ENCODE data around the gene SUSD3.
"Not testable (repeated sequence)": the region's sequence is repeated elsewhere in the genome, so short reads cannot be mapped to it uniquely, and the experiment has no call there.

SUSD3 gene

GRCh38 chr9:93111001-93111370, 52.5 kb downstream of the SUSD3 start:
- DNase-seq (ENCODE audit: low spot score) = no peak

- DNase-seq (ENCODE audit: low spot score) = no peak
Measured at GRCh38 chr9:93111371-93112115, 53.0 kb downstream of the SUSD3 start.

GRCh38 chr9:93112116-93112863, 53.8 kb downstream of the SUSD3 start:
- no peak for DNase-seq (ENCODE audit: low spot score)

- DNase-seq (ENCODE audit: low spot score) = no peak
Measured at GRCh38 chr9:93112864-93113389, 54.4 kb downstream of the SUSD3 start.

GRCh38 chr9:93114169-93114983, 55.9 kb downstream of the SUSD3 start:
- DNase-seq (ENCODE audit: low spot score) = no peak

DNA sequence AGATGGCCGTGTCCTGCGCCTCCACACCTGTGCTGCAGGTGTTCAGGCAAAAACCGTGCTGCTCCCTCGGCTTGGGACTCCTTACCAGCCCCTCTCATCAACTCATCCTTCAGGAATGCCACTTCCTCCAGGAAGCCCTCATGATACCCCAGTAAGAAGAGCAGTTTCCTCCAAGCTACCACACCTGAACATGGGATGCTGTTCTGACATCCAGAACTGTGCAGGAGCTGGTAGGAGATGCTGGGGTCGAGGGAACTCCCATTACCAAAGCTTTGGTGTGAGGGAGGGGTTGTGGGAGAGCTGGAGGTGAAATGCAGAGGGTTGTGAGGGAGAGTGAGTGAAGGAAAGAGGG, 56.5 kb downstream of the SUSD3 start:
- DNase-seq (ENCODE audit: low spot score) = no peak

- no peak for DNase-seq (ENCODE audit: low spot score)
Measured at GRCh38 chr9:93115486-93116071, 57.1 kb downstream of the SUSD3 start.

DNA sequence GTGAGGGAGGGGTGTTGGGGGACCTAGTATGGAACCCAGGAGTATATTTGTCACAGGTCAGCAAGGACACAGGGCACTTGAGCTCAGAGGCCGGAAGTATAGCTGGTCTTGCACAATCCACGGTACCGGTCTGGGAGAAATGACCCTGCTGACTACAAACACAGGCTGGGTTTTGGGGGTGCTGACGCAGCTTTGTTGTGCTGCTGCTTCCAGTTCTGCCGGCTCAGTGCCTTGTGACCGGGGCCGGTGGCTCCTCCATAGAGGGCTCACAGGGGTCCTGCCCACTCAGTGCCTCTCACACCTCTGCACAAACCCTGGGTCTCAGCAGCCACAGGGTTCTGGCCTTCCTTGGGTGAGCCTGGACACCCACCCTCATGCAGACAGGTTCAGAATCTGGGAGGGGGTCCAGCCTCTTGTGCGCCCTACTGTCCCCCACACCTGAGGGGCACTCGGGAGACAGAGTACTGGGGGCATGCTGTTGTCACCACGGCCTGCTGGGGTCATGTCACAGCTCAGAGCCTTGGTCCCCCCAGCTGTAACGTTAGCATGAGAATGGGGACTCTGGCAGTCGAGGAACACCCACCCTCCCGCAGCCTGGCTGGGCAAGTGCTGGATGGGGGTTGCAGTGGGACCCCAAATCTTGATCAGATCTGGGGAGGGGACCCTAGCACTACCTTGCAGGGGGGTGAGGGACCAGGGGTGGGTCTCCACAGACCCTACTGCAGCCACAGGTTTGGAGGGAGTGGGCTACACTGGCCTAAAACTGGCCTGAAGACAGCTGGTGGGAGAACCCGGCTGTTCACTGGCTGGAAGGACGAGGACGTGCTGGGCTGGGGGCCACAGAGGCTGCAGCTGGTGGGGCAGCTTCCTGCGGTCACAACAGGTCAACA, 57.8 kb downstream of the SUSD3 start:
- DNase-seq (ENCODE audit: low spot score) = peak; percentile 44

DNA sequence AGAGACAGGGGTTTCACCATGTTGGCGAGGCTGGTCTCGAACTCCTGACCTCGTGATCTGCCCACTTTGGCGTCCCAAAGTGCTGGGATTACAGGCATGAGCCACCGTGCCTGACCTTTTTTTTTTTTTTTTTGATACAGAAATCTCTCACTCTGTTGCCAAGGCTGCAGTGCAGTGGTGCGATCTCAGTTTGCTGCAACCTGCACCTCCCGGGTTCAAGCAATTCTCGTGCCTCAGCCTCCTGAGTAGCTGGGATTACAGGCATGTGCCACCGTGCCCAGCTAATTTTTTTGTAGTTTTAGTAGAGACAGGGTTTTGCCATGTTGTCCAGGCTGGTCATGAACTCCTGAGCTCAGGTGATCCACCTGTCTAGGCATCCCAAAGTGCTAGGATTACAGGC, 59.0 kb downstream of the SUSD3 start:
- not testable (repeated sequence) for DNase-seq (ENCODE audit: low spot score)

DNA sequence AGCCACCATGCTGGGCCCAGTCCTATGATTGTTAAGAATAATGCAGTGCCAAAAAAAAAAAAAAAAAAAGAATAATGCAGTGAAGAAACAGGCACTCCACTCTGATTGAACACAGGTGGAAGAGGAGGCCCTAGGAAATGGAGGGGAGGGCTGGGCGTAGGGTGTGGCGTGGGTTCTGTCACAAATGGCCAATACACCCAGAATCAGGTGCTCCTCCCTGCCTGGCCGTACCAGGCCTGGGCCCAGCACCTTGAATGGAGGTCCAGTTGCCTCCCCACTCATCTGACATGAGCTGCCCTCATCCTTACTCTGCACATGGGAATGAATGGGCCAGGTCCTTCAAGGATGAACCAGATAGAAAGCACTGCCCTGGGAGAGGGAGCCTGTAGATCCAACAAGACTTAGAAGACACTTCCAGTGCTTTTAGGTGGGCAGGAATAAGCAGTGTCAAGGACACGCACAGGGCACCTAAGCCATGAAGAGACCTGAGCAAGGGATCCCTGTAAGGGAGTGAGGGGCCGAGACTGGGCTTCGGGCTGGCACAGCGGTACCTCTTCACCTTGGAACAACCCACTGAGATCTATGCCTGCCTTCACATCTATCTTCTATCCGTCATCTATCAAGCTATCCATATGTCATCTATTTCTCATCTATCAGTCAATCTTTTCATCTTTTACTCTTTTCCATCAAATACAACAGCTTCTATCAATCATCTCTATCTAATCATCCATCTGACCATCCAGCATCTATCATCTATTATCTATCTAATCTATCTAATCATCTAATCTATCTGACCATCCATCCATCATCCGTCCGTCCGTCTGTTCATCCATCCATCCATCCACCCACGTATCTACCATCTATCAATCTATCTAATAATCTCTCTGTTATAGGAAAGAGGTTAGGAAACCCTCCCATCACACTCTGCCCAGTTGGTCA, 59.7 kb downstream of the SUSD3 start:
- no peak for DNase-seq (ENCODE audit: low spot score)

DNA sequence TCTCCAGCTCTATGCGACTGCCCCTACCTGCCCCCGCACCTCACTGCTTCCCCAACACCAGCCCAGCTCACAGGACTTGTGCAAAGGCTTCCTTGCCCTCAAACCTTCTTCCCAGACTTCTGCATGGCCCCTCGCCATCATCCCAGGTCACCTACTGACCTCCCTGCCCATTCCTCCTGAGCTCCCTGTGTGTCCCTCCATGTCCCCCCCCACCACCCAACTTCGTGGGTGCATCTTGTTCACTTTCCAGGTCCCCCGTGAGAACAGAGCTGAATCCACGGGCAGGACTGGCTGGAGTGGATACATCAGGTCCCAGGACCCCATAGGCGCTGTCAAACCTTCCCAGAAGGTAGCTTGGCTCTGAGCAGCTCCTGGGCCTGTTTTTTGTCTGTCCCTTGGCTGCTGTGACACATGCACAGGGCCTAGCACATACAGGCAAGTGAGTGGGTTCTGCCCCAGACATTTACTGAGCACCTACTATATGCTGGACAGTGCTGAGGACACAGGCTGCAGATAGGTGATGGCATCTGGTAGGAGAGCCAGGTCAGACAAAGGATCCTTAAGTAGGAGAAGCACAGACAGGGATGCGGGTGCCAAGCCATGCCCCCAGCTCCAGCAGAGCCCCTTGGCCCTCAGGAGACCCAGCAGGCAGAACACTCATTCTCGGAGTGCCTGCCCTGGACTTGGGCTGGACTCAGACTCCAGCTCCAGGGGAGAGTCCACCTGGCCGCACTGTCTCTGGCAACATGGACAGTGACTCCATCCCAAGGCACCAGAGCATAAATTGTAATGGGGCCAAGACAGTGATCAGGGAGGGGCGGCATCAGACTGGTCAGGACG, 60.6 kb downstream of the SUSD3 start:
- DNase-seq (ENCODE audit: low spot score) = no peak

GRCh38 chr9:93119703-93119952, 61.1 kb downstream of the SUSD3 start:
- DNase-seq (ENCODE audit: low spot score) = no peak

DNA sequence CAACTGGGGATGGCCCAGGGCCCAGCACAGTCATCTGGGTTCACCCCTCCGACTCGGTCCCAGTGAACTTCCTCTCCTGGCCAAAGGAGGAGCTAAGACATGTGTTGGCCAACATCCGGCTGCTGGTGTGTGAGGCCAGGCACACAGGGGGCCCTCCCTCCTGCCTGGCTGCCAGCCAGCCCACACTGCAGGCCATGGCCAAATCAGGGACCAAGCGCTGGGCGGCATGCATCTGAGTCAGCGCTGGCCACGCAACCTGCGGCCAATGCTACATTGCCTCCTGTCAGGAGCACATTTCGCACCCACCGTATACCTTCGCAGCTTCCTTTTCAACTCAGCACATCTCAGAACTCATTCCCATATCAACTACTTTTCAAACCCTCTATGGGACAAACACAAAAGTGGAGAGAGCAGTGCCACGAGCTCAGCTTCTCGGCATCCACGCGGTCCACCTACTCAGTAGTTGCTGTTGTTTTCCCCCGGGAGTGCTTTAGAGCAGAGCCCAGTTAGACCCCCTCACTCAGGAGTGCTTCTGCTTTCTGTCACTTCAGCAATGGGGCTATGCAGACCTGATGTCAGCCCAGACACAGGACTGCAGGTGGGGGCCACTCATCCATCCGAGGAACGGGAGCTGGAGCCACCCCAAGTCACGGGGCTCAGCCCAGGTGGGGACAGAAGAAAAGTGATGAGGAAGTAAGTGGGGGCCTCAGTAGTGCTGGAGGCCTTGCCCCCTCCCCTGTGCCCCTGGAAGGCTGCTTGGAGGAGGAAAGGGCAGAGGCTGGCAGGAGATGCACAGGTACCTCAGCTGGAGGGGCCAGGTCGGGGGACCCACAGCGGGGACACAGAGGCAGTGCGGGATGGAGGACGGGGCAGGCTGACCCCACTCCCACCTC, 61.7 kb downstream of the SUSD3 start:
- peak; percentile 74 for DNase-seq (ENCODE audit: low spot score)

- no peak for DNase-seq (ENCODE audit: low spot score)
Measured at GRCh38 chr9:93120846-93121315, 62.4 kb downstream of the SUSD3 start.

DNA sequence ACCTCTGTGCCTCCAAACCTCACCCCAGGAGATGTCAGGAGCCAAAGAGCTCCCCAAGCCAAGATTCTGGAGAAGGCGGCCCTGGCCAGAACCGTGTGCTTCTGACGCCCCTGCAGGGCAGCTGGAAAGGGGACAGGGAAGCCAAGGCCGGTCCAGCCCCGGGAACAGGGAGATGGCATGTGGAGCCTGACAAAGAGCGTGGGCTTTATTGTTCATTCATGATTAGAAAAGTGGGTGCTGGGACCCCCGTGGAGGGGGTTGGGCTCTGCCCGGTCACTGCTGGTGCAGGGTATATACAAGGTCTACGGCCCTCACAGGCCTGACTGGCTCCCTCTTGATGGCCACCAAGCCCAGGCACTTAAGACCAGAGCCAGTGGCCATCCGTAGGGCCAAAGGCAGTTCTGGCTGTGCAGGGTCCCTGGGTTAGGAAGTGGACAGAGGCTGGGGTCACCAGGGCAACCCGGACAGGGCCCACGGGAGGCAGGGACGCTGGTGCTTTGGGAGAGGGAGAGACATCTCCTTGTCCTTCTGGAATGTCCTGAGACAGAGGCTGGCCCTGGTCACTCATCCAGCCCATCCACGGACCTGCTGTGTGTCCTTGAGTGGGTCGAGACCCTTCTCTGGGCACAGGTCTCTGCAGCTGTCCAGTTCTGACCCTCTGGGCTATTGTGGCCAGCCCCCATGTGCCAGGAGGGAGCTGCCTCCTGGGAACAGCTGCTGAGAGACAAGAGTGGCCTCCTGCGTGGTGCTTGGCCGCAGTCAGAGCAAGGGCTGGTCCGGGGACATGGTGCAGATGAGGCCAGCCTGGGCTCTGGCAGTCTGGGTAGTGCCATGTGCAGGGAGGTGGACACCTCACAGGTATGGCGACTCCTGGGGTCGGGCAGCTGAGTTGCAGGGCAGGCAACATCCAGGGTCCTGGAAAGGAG, 63.1 kb downstream of the SUSD3 start:
- DNase-seq (ENCODE audit: low spot score) = no peak

GRCh38 chr9:93122721-93123221, 64.3 kb downstream of the SUSD3 start:
- no peak for DNase-seq (ENCODE audit: low spot score)
